HEK293 (cell line): ENCODE measurements around the gene TRPV6.

Experiments used
- REPIN1 ChIP-seq: fragments of 450-650 bp; formaldehyde crosslinking; IDR thresholded peaks from 2 replicates; pipeline ENCODE4 v1.5.1; 2017; ENCODE audit warnings: missing biosample characterization, missing genetic modification characterization, low read depth
- TCF7L2 ChIP-seq: IDR thresholded peaks from 2 replicates; pipeline ENCODE4 v1.6.1; 2011; ENCODE audit warnings: low read depth, mild to moderate bottlenecking, inconsistent platforms, low read length, moderate library complexity, borderline replicate concordance
- ZNF175 ChIP-seq: fragments of 450-650 bp; formaldehyde crosslinking; IDR thresholded peaks from 2 replicates; pipeline ENCODE4 v1.5.1; 2016; ENCODE audit warnings: missing biosample characterization, missing genetic modification characterization
- ZNF558 ChIP-seq: fragments of 450-650 bp; formaldehyde crosslinking; IDR thresholded peaks from 2 replicates; pipeline ENCODE4 v1.5.1; 2016; ENCODE audit warnings: missing biosample characterization, missing genetic modification characterization
- ZNF623 ChIP-seq: fragments of 450-650 bp; formaldehyde crosslinking; IDR thresholded peaks from 2 replicates; pipeline ENCODE4 v1.5.1; 2016; ENCODE audit warnings: missing biosample characterization, missing genetic modification characterization
- TF ChIP-seq, protein P1 (sequence below): fragments of 450-650 bp; formaldehyde crosslinking; IDR thresholded peaks from 2 replicates; pipeline ENCODE4 v1.5.1; 2016; ENCODE audit warnings: missing biosample characterization, missing genetic modification characterization
- TF ChIP-seq, protein P2 (sequence below): fragments of 450-650 bp; formaldehyde crosslinking; IDR thresholded peaks from 2 replicates; pipeline ENCODE4 v1.5.1; 2016; ENCODE audit warnings: missing biosample characterization, missing genetic modification characterization
- TF ChIP-seq, protein P3 (sequence below): fragments of 450-650 bp; formaldehyde crosslinking; IDR thresholded peaks from 2 replicates; pipeline ENCODE4 v1.5.1; 2016; ENCODE audit warnings: missing biosample characterization, missing genetic modification characterization
- TF ChIP-seq, protein P4 (sequence below): sonication (generic); formaldehyde crosslinking; IDR thresholded peaks from 2 replicates; pipeline ENCODE4 v1.8.1; 2022; ENCODE audit warnings: mild to moderate bottlenecking, moderate library complexity, missing genetic modification reagents

DNA sequence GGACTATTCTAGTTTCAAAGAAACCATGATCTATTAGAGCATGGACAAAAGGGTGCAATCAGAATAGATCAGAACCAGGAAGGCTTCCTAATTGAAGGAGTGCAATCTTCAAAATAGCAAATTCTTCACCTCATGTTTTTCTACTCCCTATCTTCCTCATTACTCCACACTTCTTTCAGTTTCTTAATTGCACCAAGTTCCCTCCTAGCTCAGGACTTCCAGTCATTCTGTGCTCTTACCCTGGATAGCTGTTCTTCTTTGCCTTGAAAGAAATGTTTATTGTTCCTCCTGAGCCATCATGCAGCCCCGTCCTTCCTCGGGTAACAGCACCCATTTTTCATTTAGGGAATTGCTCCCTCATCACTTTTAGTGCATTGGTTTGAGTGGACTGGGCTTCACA is 24.9 kb upstream of the TRPV6 start:
- TF ChIP-seq ZNF558 (tag by site-specific recombination) (no peak), REPIN1 (tag by site-specific recombination) (no peak), ZNF623 (tag by site-specific recombination) (no peak), TCF7L2 (no peak), ZNF175 (tag by site-specific recombination) (no peak)
- TF ChIP-seq, protein P1, sequence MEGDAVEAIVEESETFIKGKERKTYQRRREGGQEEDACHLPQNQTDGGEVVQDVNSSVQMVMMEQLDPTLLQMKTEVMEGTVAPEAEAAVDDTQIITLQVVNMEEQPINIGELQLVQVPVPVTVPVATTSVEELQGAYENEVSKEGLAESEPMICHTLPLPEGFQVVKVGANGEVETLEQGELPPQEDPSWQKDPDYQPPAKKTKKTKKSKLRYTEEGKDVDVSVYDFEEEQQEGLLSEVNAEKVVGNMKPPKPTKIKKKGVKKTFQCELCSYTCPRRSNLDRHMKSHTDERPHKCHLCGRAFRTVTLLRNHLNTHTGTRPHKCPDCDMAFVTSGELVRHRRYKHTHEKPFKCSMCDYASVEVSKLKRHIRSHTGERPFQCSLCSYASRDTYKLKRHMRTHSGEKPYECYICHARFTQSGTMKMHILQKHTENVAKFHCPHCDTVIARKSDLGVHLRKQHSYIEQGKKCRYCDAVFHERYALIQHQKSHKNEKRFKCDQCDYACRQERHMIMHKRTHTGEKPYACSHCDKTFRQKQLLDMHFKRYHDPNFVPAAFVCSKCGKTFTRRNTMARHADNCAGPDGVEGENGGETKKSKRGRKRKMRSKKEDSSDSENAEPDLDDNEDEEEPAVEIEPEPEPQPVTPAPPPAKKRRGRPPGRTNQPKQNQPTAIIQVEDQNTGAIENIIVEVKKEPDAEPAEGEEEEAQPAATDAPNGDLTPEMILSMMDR (tag by site-specific recombination) = no peak
- TF ChIP-seq, protein P2, sequence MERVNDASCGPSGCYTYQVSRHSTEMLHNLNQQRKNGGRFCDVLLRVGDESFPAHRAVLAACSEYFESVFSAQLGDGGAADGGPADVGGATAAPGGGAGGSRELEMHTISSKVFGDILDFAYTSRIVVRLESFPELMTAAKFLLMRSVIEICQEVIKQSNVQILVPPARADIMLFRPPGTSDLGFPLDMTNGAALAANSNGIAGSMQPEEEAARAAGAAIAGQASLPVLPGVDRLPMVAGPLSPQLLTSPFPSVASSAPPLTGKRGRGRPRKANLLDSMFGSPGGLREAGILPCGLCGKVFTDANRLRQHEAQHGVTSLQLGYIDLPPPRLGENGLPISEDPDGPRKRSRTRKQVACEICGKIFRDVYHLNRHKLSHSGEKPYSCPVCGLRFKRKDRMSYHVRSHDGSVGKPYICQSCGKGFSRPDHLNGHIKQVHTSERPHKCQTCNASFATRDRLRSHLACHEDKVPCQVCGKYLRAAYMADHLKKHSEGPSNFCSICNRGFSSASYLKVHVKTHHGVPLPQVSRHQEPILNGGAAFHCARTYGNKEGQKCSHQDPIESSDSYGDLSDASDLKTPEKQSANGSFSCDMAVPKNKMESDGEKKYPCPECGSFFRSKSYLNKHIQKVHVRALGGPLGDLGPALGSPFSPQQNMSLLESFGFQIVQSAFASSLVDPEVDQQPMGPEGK (tag by site-specific recombination) = no peak
- TF ChIP-seq, protein P3, sequence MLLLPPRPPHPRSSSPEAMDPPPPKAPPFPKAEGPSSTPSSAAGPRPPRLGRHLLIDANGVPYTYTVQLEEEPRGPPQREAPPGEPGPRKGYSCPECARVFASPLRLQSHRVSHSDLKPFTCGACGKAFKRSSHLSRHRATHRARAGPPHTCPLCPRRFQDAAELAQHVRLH (tag by site-specific recombination) = no peak
- TF ChIP-seq, protein P4, sequence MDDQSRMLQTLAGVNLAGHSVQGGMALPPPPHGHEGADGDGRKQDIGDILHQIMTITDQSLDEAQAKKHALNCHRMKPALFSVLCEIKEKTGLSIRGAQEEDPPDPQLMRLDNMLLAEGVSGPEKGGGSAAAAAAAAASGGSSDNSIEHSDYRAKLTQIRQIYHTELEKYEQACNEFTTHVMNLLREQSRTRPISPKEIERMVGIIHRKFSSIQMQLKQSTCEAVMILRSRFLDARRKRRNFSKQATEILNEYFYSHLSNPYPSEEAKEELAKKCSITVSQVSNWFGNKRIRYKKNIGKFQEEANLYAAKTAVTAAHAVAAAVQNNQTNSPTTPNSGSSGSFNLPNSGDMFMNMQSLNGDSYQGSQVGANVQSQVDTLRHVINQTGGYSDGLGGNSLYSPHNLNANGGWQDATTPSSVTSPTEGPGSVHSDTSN (CRISPR knock-in tag) = no peak
